SK-N-SH (cell line): Measurements from ENCODE around the gene P3H2. TPM values are rescaled to one million over a fixed set of nuclear protein-coding genes. Genes with fewer than 3 reads are reported as not detected.

ENCODE experiments used
- CTCF ChIA-PET: fragments of 300-600, 350-600 bp; formaldehyde crosslinking; extraction: SDS; loops from one replicate; lab custom pipeline; 2021; lab: Yijun Ruan, JAX
- POLR2A ChIA-PET: fragments of 350-600 bp; sonication (Branson Sonifier 250); formaldehyde crosslinking; extraction: SDS; loops from one replicate; lab custom pipeline; 2020; ENCODE audit warnings: antibody characterized with exemption, inconsistent platforms; lab: Yijun Ruan, JAX
- DNase-seq: peaks from one replicate; pipeline ENCODE4 v3.0.0; 2012
- H2AFZ ChIP-seq: fragments of 200-600 bp; sonication (generic); 2 replicates; pipeline ENCODE4 v1.8.1; 2016; ENCODE audit warnings: antibody characterized with exemption, mild to moderate bottlenecking, low read depth
- H3F3A ChIP-seq: fragments of 200-600 bp; sonication (generic); replicated peaks from 2 replicates; pipeline ENCODE3; 2016; ENCODE audit warnings: antibody characterized with exemption, mild to moderate bottlenecking; ENCODE audit not compliant: insufficient read depth
- H3K27ac ChIP-seq, 2 experiments: fragments of 200-500 bp in 1 of 2; fragments of 200-600 bp in 1 of 2; sonication (Bioruptor generic) in 1 of 2; sonication (generic), shearing (Covaris generic) in 1 of 2; 2 replicates each; pipeline versions ENCODE4 v1.5.1 to v1.6.1; 2014 to 2016; ENCODE audit warnings: low read depth in 2 of 2, inconsistent platforms in 1 of 2, low read length in 1 of 2, mild to moderate bottlenecking in 1 of 2, mixed read lengths in 1 of 2
- H3K27me3 ChIP-seq: fragments of 200-600 bp; sonication (generic), shearing (Covaris generic); 2 replicates; pipeline ENCODE4 v1.6.1; 2016; ENCODE audit warnings: mixed run types; ENCODE audit not compliant: insufficient read depth
- H3K36me3 ChIP-seq, 2 experiments: fragments of 200-500 bp in 1 of 2; fragments of 200-600 bp in 1 of 2; sonication (Bioruptor generic) in 1 of 2; sonication (generic) in 1 of 2; replicated peaks in 1 of 2; 2 replicates each; pipeline versions ENCODE3 to v1.5.1; 2014 to 2016; ENCODE audit warnings: low read length in 1 of 2, mild to moderate bottlenecking in 1 of 2; ENCODE audit not compliant: insufficient read depth in 2 of 2, control insufficient read depth in 1 of 2
- H3K4me1 ChIP-seq, 2 experiments: fragments of 200-500 bp in 1 of 2; fragments of 200-600 bp in 1 of 2; sonication (Bioruptor generic) in 1 of 2; sonication (generic), shearing (Covaris generic) in 1 of 2; 2 replicates each; pipeline versions ENCODE4 v1.5.1 to v1.6.1; 2014 to 2016; ENCODE audit warnings: low read depth in 1 of 2, low read length in 1 of 2, mixed run types in 1 of 2; ENCODE audit not compliant: insufficient read depth in 2 of 2, control insufficient read depth in 1 of 2
- H3K4me2 ChIP-seq: fragments of 200-600 bp; sonication (generic), shearing (Covaris generic); 2 replicates; pipeline ENCODE4 v1.6.1; 2017; ENCODE audit warnings: mixed run types
- H3K4me3 ChIP-seq, 2 experiments: fragments of 200-500 bp in 1 of 2; fragments of 200-600 bp in 1 of 2; sonication (Bioruptor generic) in 1 of 2; sonication (generic), shearing (Covaris generic) in 1 of 2; 2 replicates each; pipeline versions ENCODE4 v1.5.1 to v1.8.1; 2014 to 2016; ENCODE audit warnings: low read depth in 2 of 2, inconsistent platforms in 1 of 2, low read length in 1 of 2, mild to moderate bottlenecking in 1 of 2, mixed read lengths in 1 of 2, moderate library complexity in 1 of 2
- H3K79me2 ChIP-seq: fragments of 200-600 bp; sonication (generic); 2 replicates; pipeline ENCODE4 v1.8.1; 2017; ENCODE audit warnings: mild to moderate bottlenecking; ENCODE audit not compliant: insufficient read depth
- H3K9ac ChIP-seq: fragments of 200-600 bp; sonication (generic); 2 replicates; pipeline ENCODE4 v1.6.1; 2017; ENCODE audit warnings: mixed run types
- H3K9me2 ChIP-seq: fragments of 200-600 bp; sonication (generic); 2 replicates; pipeline ENCODE4 v1.6.1; 2017; ENCODE audit warnings: mixed run types
- H3K9me3 ChIP-seq: fragments of 200-600 bp; sonication (generic); 2 replicates; pipeline ENCODE4 v1.6.1; 2017; ENCODE audit warnings: mixed run types, mild to moderate bottlenecking, moderate library complexity
- H4K20me1 ChIP-seq: fragments of 200-600 bp; sonication (generic); 2 replicates; pipeline ENCODE4 v1.6.1; 2017; ENCODE audit warnings: mild to moderate bottlenecking, mixed run types; ENCODE audit not compliant: insufficient read depth
- ELF1 ChIP-seq: IDR thresholded peaks from 2 replicates; pipeline ENCODE4 v1.4.0; 2012
- FOSL2 ChIP-seq: IDR thresholded peaks from 2 replicates; pipeline ENCODE4 v1.4.0; 2012; ENCODE audit warnings: low read depth, mild to moderate bottlenecking, moderate library complexity, borderline replicate concordance
- GABPA ChIP-seq: IDR thresholded peaks from 2 replicates; pipeline ENCODE4 v1.4.0; 2012; ENCODE audit warnings: low read depth, mild to moderate bottlenecking
- GATA2 ChIP-seq: sonication (generic); formaldehyde crosslinking; IDR thresholded peaks from 2 replicates; pipeline ENCODE4 v1.5.0; 2020; ENCODE audit warnings: mild to moderate bottlenecking, missing genetic modification reagents
- JUND ChIP-seq: IDR thresholded peaks from 2 replicates; pipeline ENCODE4 v1.4.0; 2012
- NFIC ChIP-seq: IDR thresholded peaks from 2 replicates; pipeline ENCODE4 v1.4.0; 2012; ENCODE audit warnings: borderline replicate concordance
- NRF1 ChIP-seq: IDR thresholded peaks from 2 replicates; pipeline ENCODE4 v1.6.1; 2012; ENCODE audit warnings: low read depth, mild to moderate bottlenecking, low read length
- RAD21 ChIP-seq: IDR thresholded peaks from 2 replicates; pipeline ENCODE4 v1.6.1; 2012; ENCODE audit warnings: mild to moderate bottlenecking, low read length
- RFX5 ChIP-seq: IDR thresholded peaks from 2 replicates; pipeline ENCODE4 v1.6.1; 2012; ENCODE audit warnings: mild to moderate bottlenecking, improper control_type of control experiment, low read length
- SMC3 ChIP-seq: IDR thresholded peaks from 2 replicates; pipeline ENCODE4 v1.6.1; 2012; ENCODE audit warnings: low read depth, low read length, improper control_type of control experiment
- TAF1 ChIP-seq: IDR thresholded peaks from 2 replicates; pipeline ENCODE4 v1.6.1; 2012; ENCODE audit warnings: low read depth, mild to moderate bottlenecking, low read length, moderate library complexity, borderline replicate concordance
- TEAD4 ChIP-seq: IDR thresholded peaks from 2 replicates; pipeline ENCODE4 v1.4.0; 2012; ENCODE audit warnings: mild to moderate bottlenecking, borderline replicate concordance; ENCODE audit not compliant: insufficient read depth
- YY1 ChIP-seq: IDR thresholded peaks from 2 replicates; pipeline ENCODE4 v1.4.0; 2012; ENCODE audit warnings: low read depth, mild to moderate bottlenecking
- WGBS: methylation state at CpG from one replicate; pipeline ENCODE4 v1.1.6; 2017; ENCODE audit warnings: low lambda C conversion rate; 5-methylcytosine and 5-hydroxymethylcytosine counted together
- polyA plus RNA-seq, 3 experiments: library from polyadenylated mRNA; depleted of rRNA; stranded (reverse); fragments of >200 nt; gene quantifications; 2 replicates each; pipeline ENCODE4 v1.2.3, GENCODE V29; 2012
- TF ChIP-seq, protein P1 (sequence below): IDR thresholded peaks from 2 replicates; pipeline ENCODE4; 2012
- TF ChIP-seq, protein P2 (sequence below): fragments of 150-350 bp; IDR thresholded peaks from 2 replicates; pipeline ENCODE4 v1.6.1; 2016; ENCODE audit warnings: mild to moderate bottlenecking, low read depth, low read length
- TF ChIP-seq, protein P3 (sequence below): IDR thresholded peaks from 2 replicates; pipeline ENCODE4 v1.6.1; 2012; ENCODE audit warnings: mild to moderate bottlenecking, low read depth, low read length, moderate library complexity

Gene P3H2
- polyA plus RNA-seq, 1 of the 3 experiments (the other 2 are of a cell fraction) = 2.8 TPM

DNA sequence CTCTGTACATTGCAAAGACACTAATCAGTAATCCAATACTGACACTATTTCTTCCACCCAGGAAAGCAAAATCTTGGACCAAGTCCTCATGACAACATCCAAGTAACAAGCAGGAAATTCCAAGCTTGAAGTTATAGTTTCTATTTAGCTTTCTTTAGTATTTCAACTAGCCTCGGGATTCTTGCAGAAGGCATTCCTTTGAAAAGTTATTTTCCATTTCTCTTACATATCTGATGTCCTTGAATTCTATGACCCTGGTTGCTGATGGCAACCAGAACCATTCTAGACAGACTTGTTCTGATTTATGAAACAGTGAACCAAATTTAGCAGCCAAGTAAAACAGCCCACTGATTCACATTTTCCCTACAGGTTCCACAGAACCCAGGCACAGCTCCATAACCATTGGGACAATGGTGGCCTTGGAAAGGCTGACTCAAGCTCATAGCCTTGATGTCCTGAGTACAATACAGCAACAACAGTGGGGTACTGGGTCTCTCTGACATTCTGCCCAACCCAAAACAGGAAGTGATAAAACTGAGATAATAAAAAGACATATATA, 26.5 kb downstream of the P3H2 start (continued):
- TF ChIP-seq NFIC = peak; percentile 22; the same call in 1 of the 2 replicates
- TF ChIP-seq JUND = 0 out of 2 replicates have a peak, but pooled peaks have one; percentile 26

DNA sequence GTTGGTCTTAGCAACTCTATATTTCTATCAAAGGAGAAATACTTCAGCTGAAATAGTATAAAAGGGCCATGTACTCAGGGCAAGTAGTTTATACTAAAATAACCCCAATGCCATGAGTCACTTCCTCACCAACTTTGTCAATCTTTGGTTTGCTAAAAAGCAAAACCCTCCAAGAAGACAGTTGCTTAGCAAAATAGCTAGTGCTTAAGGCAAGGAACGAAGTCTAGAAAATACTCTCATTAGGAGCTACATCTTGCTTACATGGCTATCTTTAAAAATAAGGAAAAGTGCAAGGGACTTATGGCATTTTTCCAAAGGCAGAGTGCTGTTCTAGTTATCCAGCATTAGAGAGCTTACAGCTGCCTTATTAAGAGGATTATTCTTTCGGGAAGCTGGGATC, 28.4 kb downstream of the P3H2 start:
- Histone ChIP-seq H3K36me3 (no peaks in the 10 kb centered on the region), H2AFZ (no peak overlapping the region), H3F3A (peaks cover 11% of the 10 kb centered on the region), H3K9me3 (no peaks in the 10 kb centered on the region)
- TF ChIP-seq ELF1 (no peak), SMC3 (no peak), NRF1 (no peak), FOSL2 (peak; percentile 39), JUND (peak; percentile 46)
- TF ChIP-seq, protein P1, sequence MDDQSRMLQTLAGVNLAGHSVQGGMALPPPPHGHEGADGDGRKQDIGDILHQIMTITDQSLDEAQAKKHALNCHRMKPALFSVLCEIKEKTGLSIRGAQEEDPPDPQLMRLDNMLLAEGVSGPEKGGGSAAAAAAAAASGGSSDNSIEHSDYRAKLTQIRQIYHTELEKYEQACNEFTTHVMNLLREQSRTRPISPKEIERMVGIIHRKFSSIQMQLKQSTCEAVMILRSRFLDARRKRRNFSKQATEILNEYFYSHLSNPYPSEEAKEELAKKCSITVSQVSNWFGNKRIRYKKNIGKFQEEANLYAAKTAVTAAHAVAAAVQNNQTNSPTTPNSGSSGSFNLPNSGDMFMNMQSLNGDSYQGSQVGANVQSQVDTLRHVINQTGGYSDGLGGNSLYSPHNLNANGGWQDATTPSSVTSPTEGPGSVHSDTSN = peak; percentile 19; the same call in 1 of the 2 replicates
- TF ChIP-seq, all 33 proteins: peak for 3
- no peaks in the 10 kb centered on the region for H4K20me1 ChIP-seq
- WGBS = 27% methylated on average over 2 of the region's 2 CpGs
- POLR2A ChIA-PET = no interaction called here
- no peaks in the 10 kb centered on the region for H3K79me2 ChIP-seq
- H3K4me3 ChIP-seq = no peak overlapping the region
- H3K4me1 ChIP-seq = peaks cover 0 to 29% of the 10 kb centered on the region in 2 experiments; a peak in 3 of 4 replicates
- peak overlapping the region in 1 of 2 experiments; percentile 60; a peak in 1 of 4 replicates for H3K27ac ChIP-seq
- H3K27me3 ChIP-seq = no peaks in the 10 kb centered on the region; the same call in 1 of the 2 replicates
- no peaks in the 10 kb centered on the region for H3K9me2 ChIP-seq
- no peak overlapping the region for H3K9ac ChIP-seq
- DNase-seq = no peak
- peak overlapping the region; percentile 37; the same call in 1 of the 2 replicates for H3K4me2 ChIP-seq
- CTCF ChIA-PET = interaction anchor here (0.6 kb wide), 1 partner anchor 27 kb away, joined by 3 read pairs; no protein-coding TSS in a partner anchor

DNA sequence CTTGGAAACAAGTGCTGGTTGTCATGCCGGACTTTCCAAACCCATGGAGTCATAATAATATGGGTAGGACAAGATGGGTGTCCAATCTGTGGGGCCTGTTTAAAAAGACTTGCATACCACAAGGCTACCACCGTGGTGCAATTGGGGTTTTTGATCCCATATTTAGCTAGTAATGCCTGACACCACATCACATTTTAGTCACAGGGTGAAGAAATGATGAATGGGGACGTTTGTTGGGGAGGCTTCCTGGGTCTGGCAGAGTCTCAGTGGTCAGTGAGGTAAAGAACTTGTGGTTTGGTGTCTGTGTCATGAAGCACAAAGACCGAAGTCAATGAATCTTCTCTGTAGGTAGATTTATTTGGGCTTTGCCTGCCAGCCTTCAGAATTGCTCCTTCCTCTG, 31.0 kb downstream of the P3H2 start:
- H3K4me1 ChIP-seq = peaks cover 0 to 28% of the 10 kb centered on the region in 2 experiments; a peak in 3 of 4 replicates
- no peaks in the 10 kb centered on the region for H3K36me3 ChIP-seq
- no peak overlapping the region for H3K4me2 ChIP-seq
- H2AFZ ChIP-seq = no peak overlapping the region
- no peaks in the 10 kb centered on the region for H3K9me2 ChIP-seq
- no peaks in the 10 kb centered on the region; the same call in 1 of the 2 replicates for H3K27me3 ChIP-seq
- no peaks in the 10 kb centered on the region for H3K9me3 ChIP-seq
- no peak overlapping the region for H3K4me3 ChIP-seq
- DNase-seq = no peak
- no peak overlapping the region for H3K9ac ChIP-seq
- H4K20me1 ChIP-seq = no peaks in the 10 kb centered on the region
- ChIA-PET CTCF (no interaction called here), POLR2A (no interaction called here)
- TF ChIP-seq, protein P1 = no peak
- TF ChIP-seq, protein P2, sequence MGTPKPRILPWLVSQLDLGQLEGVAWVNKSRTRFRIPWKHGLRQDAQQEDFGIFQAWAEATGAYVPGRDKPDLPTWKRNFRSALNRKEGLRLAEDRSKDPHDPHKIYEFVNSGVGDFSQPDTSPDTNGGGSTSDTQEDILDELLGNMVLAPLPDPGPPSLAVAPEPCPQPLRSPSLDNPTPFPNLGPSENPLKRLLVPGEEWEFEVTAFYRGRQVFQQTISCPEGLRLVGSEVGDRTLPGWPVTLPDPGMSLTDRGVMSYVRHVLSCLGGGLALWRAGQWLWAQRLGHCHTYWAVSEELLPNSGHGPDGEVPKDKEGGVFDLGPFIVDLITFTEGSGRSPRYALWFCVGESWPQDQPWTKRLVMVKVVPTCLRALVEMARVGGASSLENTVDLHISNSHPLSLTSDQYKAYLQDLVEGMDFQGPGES = no peak
- TF ChIP-seq JUND (no peak), TAF1 (no peak), YY1 (no peak), GATA2 (CRISPR knock-in tag) (no peak), TEAD4 (no peak), RAD21 (no peak), RFX5 (no peak), GABPA (no peak)
- TF ChIP-seq, protein P3, sequence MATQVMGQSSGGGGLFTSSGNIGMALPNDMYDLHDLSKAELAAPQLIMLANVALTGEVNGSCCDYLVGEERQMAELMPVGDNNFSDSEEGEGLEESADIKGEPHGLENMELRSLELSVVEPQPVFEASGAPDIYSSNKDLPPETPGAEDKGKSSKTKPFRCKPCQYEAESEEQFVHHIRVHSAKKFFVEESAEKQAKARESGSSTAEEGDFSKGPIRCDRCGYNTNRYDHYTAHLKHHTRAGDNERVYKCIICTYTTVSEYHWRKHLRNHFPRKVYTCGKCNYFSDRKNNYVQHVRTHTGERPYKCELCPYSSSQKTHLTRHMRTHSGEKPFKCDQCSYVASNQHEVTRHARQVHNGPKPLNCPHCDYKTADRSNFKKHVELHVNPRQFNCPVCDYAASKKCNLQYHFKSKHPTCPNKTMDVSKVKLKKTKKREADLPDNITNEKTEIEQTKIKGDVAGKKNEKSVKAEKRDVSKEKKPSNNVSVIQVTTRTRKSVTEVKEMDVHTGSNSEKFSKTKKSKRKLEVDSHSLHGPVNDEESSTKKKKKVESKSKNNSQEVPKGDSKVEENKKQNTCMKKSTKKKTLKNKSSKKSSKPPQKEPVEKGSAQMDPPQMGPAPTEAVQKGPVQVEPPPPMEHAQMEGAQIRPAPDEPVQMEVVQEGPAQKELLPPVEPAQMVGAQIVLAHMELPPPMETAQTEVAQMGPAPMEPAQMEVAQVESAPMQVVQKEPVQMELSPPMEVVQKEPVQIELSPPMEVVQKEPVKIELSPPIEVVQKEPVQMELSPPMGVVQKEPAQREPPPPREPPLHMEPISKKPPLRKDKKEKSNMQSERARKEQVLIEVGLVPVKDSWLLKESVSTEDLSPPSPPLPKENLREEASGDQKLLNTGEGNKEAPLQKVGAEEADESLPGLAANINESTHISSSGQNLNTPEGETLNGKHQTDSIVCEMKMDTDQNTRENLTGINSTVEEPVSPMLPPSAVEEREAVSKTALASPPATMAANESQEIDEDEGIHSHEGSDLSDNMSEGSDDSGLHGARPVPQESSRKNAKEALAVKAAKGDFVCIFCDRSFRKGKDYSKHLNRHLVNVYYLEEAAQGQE = no peak
- no peak overlapping the region for H3K27ac ChIP-seq
- 59% methylated on average over 4 of the region's 4 CpGs for WGBS
- no peaks in the 10 kb centered on the region for H3K79me2 ChIP-seq
- peaks cover 11% of the 10 kb centered on the region for H3F3A ChIP-seq
